Liver (tissue), 9 donors: ENCODE measurements around the gene ARHGAP10. TPM values are rescaled to one million over a fixed set of nuclear protein-coding genes. Genes with fewer than 3 reads are reported as not detected.

Experiments used
- DNase-seq: peaks from one replicate; pipeline ENCODE4 v3.0.0-alpha.2; 2017; ENCODE audit warnings: low spot score
- H3K27ac ChIP-seq, 2 donors: one replicate each; pipeline ENCODE4 v1.7.0; 2013; ENCODE audit warnings: inconsistent platforms in 2 of 2, low read length in 2 of 2, control low read depth in 1 of 2, low read depth in 1 of 2, mild to moderate bottlenecking in 1 of 2
- H3K27me3 ChIP-seq, 4 donors: one replicate each; pipeline versions ENCODE4 v1.6.1 to v1.7.0; 2013; ENCODE audit warnings: low read length in 3 of 4, inconsistent platforms in 1 of 4, mild to moderate bottlenecking in 1 of 4, moderate library complexity in 1 of 4; ENCODE audit not compliant: control insufficient read depth in 4 of 4, insufficient read depth in 4 of 4
- H3K36me3 ChIP-seq, 4 donors: one replicate each; pipeline versions ENCODE4 v1.6.1 to v1.7.0; 2013; ENCODE audit warnings: low read length in 3 of 4, mild to moderate bottlenecking in 3 of 4, low read depth in 1 of 4, moderate library complexity in 1 of 4; ENCODE audit not compliant: control insufficient read depth in 4 of 4, insufficient read depth in 3 of 4
- H3K4me1 ChIP-seq, 4 donors: one replicate each; pipeline versions ENCODE4 v1.6.1 to v1.7.0; 2013; ENCODE audit warnings: low read length in 3 of 4, mild to moderate bottlenecking in 3 of 4, moderate library complexity in 1 of 4; ENCODE audit not compliant: control insufficient read depth in 4 of 4, insufficient read depth in 4 of 4
- H3K4me3 ChIP-seq, 3 donors: one replicate each; pipeline versions ENCODE4 v1.6.1 to v1.7.0; 2013; ENCODE audit warnings: low read length in 3 of 3, control low read depth in 1 of 3, low read depth in 1 of 3, mild to moderate bottlenecking in 1 of 3
- H3K9ac ChIP-seq, 2 donors: one replicate each; pipeline ENCODE4 v1.7.0; 2013; ENCODE audit warnings: low read length in 2 of 2, mild to moderate bottlenecking in 2 of 2, moderate library complexity in 2 of 2, control low read depth in 1 of 2, low read depth in 1 of 2
- H3K9me3 ChIP-seq, 4 donors: one replicate each; pipeline versions ENCODE4 v1.6.1 to v1.7.0; 2013; ENCODE audit warnings: low read length in 3 of 4; ENCODE audit not compliant: control insufficient read depth in 4 of 4
- ATF3 ChIP-seq: IDR thresholded peaks from 2 replicates; pipeline ENCODE4 v1.6.1; 2016; ENCODE audit warnings: antibody characterized with exemption
- EGR1 ChIP-seq, 2 donors: IDR thresholded peaks; 2 replicates each; pipeline ENCODE4 v1.6.1; 2016 to 2018; ENCODE audit warnings: antibody characterized with exemption in 2 of 2, low read depth in 2 of 2
- FOXA1 ChIP-seq: IDR thresholded peaks from 2 replicates; pipeline ENCODE4 v1.6.1; 2016; ENCODE audit warnings: antibody characterized with exemption
- FOXA2 ChIP-seq: IDR thresholded peaks from 2 replicates; pipeline ENCODE4 v1.6.1; 2016; ENCODE audit warnings: antibody characterized with exemption
- GABPA ChIP-seq, 2 donors: IDR thresholded peaks in 1 of 2; conservative IDR thresholded peaks in 1 of 2; 2 replicates each; pipeline ENCODE4 v1.6.1; 2016; ENCODE audit warnings: antibody characterized with exemption in 2 of 2, mild to moderate bottlenecking in 1 of 2, moderate library complexity in 1 of 2
- HNF4A ChIP-seq, 2 donors: conservative IDR thresholded peaks; 2 replicates each; pipeline ENCODE4 v1.6.1; 2016; ENCODE audit warnings: antibody characterized with exemption in 2 of 2, mild to moderate bottlenecking in 2 of 2
- HNF4G ChIP-seq: IDR thresholded peaks from 2 replicates; pipeline ENCODE4 v1.6.1; 2016; ENCODE audit warnings: antibody characterized with exemption
- JUND ChIP-seq, 2 donors: IDR thresholded peaks; 2 replicates each; pipeline ENCODE4 v1.6.1; 2016; ENCODE audit warnings: antibody characterized with exemption in 2 of 2
- MAX ChIP-seq: IDR thresholded peaks from 2 replicates; pipeline ENCODE4 v1.6.1; 2016; ENCODE audit warnings: antibody characterized with exemption
- NR2F2 ChIP-seq: IDR thresholded peaks from 2 replicates; pipeline ENCODE4 v1.6.1; 2016; ENCODE audit warnings: antibody characterized with exemption
- RAD21 ChIP-seq, 2 donors: IDR thresholded peaks; 2 replicates each; pipeline ENCODE4 v1.6.1; 2016; ENCODE audit warnings: antibody characterized with exemption in 2 of 2, mild to moderate bottlenecking in 2 of 2
- RXRA ChIP-seq, 2 donors: IDR thresholded peaks; 2 replicates each; pipeline ENCODE4 v1.6.1; 2017 to 2018; ENCODE audit warnings: antibody characterized with exemption in 2 of 2, mild to moderate bottlenecking in 1 of 2
- SP1 ChIP-seq: IDR thresholded peaks from 2 replicates; pipeline ENCODE4 v1.6.1; 2018; ENCODE audit warnings: antibody characterized with exemption, mild to moderate bottlenecking
- TAF1 ChIP-seq: conservative IDR thresholded peaks from 2 replicates; pipeline ENCODE4 v1.6.1; 2016; ENCODE audit warnings: antibody characterized with exemption, mild to moderate bottlenecking
- YY1 ChIP-seq: IDR thresholded peaks from 2 replicates; pipeline ENCODE4 v1.6.1; 2016; ENCODE audit warnings: antibody characterized with exemption, mild to moderate bottlenecking
- ZBTB33 ChIP-seq: IDR thresholded peaks from 2 replicates; pipeline ENCODE4 v1.6.1; 2016; ENCODE audit warnings: antibody characterized with exemption
- WGBS: extraction: QIAGEN DNeasy Blood & Tissue Kit; methylation state at CpG from one replicate; pipeline ENCODE4 v1.1.7; 2013; 5-methylcytosine and 5-hydroxymethylcytosine counted together
- polyA plus RNA-seq, 2 donors: library from polyadenylated mRNA; stranded (reverse) in 1 of 2; unstranded in 1 of 2; fragments of 200-250 nt in 1 of 2; fragments of >200 nt in 1 of 2; fragmentation: Nextera tagmentation in 1 of 2; extraction: Ambion mirVana in 1 of 2; gene quantifications; one replicate each; pipeline versions ENCODE4 v1.2.1 to v1.2.3, GENCODE V29; 2013 to 2015
- total RNA-seq, 2 donors: library from RNA; depleted of rRNA; stranded (reverse); fragments of >200 nt; gene quantifications; one replicate each; pipeline ENCODE4 v1.2.3, GENCODE V29; 2014
- TF ChIP-seq, protein P1 (sequence below): IDR thresholded peaks from 2 replicates; pipeline ENCODE4 v1.6.1; 2016; ENCODE audit warnings: antibody characterized with exemption, mild to moderate bottlenecking
- TF ChIP-seq, protein P2 (sequence below): fragments of 150-350 bp; IDR thresholded peaks from 2 replicates; pipeline ENCODE4 v1.5.1; 2017; ENCODE audit warnings: improper control_type of control experiment, low read depth, low read length; ENCODE audit not compliant: missing input control
- donor health status: healthy.
- donor health status: healthy.
- donor health status: healthy.
- donor health status: healthy.
- donor health status: healthy.

Gene ARHGAP10
- total and polyA plus RNA-seq, 4 donors, result 1.5 to 13.0 (median 4.3) TPM

GRCh38 chr4:148077581-148077980 lies 345.7 kb downstream of the ARHGAP10 start:
- 95% methylated on average over 1 of the region's 1 CpG for WGBS
- Histone ChIP-seq H3K27me3 (no peaks in the 10 kb centered on the region), H3K4me3 (no peak overlapping the region), H3K4me1 (no peaks in the 10 kb centered on the region), H3K27ac (no peak overlapping the region), H3K9ac (no peak overlapping the region), H3K36me3 (peaks cover 3 to 37% (median 17%) of the 10 kb centered on the region in 4 donors), H3K9me3 (peaks cover 0 to 7% (median 2%) of the 10 kb centered on the region in 4 donors)
- DNase-seq, result no peak
- TF ChIP-seq RAD21 (IDR thresholded peaks at IDR 0.05), result no peak
- TF ChIP-seq NR2F2, result no peak
- no peak for TF ChIP-seq ZBTB33

- Histone ChIP-seq H3K9ac (no peak overlapping the region), H3K27me3 (no peaks in the 10 kb centered on the region), H3K36me3 (peaks cover 3 to 37% (median 17%) of the 10 kb centered on the region in 4 donors), H3K27ac (no peak overlapping the region), H3K4me3 (no peak overlapping the region), H3K9me3 (peaks cover 0 to 7% (median 2%) of the 10 kb centered on the region in 4 donors), H3K4me1 (no peaks in the 10 kb centered on the region)
- DNase-seq, result no peak
- 95% methylated on average over 2 of the region's 2 CpGs for WGBS
- TF ChIP-seq, protein P1, sequence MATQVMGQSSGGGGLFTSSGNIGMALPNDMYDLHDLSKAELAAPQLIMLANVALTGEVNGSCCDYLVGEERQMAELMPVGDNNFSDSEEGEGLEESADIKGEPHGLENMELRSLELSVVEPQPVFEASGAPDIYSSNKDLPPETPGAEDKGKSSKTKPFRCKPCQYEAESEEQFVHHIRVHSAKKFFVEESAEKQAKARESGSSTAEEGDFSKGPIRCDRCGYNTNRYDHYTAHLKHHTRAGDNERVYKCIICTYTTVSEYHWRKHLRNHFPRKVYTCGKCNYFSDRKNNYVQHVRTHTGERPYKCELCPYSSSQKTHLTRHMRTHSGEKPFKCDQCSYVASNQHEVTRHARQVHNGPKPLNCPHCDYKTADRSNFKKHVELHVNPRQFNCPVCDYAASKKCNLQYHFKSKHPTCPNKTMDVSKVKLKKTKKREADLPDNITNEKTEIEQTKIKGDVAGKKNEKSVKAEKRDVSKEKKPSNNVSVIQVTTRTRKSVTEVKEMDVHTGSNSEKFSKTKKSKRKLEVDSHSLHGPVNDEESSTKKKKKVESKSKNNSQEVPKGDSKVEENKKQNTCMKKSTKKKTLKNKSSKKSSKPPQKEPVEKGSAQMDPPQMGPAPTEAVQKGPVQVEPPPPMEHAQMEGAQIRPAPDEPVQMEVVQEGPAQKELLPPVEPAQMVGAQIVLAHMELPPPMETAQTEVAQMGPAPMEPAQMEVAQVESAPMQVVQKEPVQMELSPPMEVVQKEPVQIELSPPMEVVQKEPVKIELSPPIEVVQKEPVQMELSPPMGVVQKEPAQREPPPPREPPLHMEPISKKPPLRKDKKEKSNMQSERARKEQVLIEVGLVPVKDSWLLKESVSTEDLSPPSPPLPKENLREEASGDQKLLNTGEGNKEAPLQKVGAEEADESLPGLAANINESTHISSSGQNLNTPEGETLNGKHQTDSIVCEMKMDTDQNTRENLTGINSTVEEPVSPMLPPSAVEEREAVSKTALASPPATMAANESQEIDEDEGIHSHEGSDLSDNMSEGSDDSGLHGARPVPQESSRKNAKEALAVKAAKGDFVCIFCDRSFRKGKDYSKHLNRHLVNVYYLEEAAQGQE, result no peak
- TF ChIP-seq RXRA (IDR thresholded peaks at IDR 0.05) (no peak), SP1 (no peak), GABPA (IDR thresholded peaks at IDR 0.05 in 1 of 2, conservative IDR thresholded peaks at IDR 0.05 in 1 of 2) (no peak), EGR1 (IDR thresholded peaks at IDR 0.05; ENCODE audit: low read depth in 2 of 2) (no peak), FOXA1 (no peak), NR2F2 (no peak), TAF1 (no peak), JUND (IDR thresholded peaks at IDR 0.05) (no peak), MAX (no peak), ZBTB33 (no peak), HNF4A (conservative IDR thresholded peaks at IDR 0.05) (no peak), FOXA2 (no peak), HNF4G (no peak), RAD21 (IDR thresholded peaks at IDR 0.05) (no peak), ATF3 (no peak), YY1 (no peak)
- TF ChIP-seq, protein P2, sequence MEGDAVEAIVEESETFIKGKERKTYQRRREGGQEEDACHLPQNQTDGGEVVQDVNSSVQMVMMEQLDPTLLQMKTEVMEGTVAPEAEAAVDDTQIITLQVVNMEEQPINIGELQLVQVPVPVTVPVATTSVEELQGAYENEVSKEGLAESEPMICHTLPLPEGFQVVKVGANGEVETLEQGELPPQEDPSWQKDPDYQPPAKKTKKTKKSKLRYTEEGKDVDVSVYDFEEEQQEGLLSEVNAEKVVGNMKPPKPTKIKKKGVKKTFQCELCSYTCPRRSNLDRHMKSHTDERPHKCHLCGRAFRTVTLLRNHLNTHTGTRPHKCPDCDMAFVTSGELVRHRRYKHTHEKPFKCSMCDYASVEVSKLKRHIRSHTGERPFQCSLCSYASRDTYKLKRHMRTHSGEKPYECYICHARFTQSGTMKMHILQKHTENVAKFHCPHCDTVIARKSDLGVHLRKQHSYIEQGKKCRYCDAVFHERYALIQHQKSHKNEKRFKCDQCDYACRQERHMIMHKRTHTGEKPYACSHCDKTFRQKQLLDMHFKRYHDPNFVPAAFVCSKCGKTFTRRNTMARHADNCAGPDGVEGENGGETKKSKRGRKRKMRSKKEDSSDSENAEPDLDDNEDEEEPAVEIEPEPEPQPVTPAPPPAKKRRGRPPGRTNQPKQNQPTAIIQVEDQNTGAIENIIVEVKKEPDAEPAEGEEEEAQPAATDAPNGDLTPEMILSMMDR, result no peak
These were observed 346.2 kb downstream of the ARHGAP10 start for GRCh38 chr4:148078061-148078460.
